ENCODE data around the gene MMEL1. TPM values are rescaled to one million over a fixed set of nuclear protein-coding genes. Genes with fewer than 3 reads are reported as not detected.

MMEL1 gene
- total and polyA plus RNA-seq, 2 of the 13 experiments (the other 11 are each of a cell fraction or from before 2014, with no cell fraction given) = 0.48 TPM; not detected in 1

DNA sequence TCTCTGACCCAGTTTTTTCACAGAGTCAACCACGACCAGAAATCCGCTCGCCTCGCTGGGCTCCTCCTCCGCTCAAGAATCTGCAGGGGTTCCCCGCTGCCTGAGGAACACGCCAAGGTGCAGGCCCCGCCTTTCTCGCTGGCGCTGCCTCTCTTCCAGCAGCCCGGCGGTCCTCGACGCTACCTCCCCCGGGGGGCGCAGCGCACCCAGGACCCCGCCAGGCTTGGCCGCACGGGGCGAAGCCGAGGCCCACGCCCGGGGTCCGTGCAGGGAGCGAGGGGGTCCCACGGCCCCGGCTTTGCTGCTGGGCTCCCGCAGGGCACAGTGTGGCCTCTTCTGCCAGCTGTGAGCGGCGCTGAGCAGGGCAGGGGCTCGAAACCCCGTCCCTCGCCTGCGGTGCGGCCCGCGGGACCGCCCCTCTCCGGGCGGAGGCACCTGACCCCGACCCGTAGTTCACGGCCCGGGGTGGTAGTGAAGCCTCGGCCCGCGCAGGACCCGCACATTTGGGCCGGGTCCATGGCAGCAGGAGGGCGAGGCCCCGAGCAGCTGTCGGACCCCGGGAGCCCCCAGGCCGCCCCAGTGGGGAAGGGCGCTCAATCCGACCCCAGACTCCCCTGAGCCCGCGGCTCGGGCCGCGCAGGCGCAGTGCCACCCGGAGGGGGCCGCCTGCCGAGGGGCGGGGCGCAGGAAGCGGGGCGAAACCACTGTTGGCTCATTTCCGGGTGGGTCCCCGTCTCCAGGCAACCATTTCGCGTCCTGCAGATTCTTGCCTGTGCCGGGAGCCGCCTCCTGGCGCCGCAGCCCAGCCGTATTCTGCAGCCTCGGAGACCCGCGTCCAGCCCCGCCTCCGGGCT lies 10.0 kb upstream of the MMEL1 start (continued):
- TF ChIP-seq SRSF4 (IDR thresholded peaks at IDR 0.05; ENCODE audit: low read depth, low read length, poor library complexity, severe bottlenecking) (no peak), PHF20 (CRISPR knock-in tag; IDR thresholded peaks at IDR 0.05) (0 out of 2 replicates have a peak, but pooled peaks have one; percentile 17), KAT8 (CRISPR knock-in tag; IDR thresholded peaks at IDR 0.05) (0 out of 2 replicates have a peak, but pooled peaks have one; percentile 42), KDM3A (CRISPR knock-in tag; IDR thresholded peaks at IDR 0.05; ENCODE audit: low read depth) (peak; percentile 66; the same call in 1 of the 2 replicates), ELF4 (CRISPR knock-in tag; IDR thresholded peaks at IDR 0.05; ENCODE audit: borderline replicate concordance) (no peak), ZNF557 (CRISPR knock-in tag; IDR thresholded peaks at IDR 0.05) (no peak), HOXD1 (CRISPR knock-in tag; IDR thresholded peaks at IDR 0.05) (0 out of 2 replicates have a peak, but pooled peaks have one; percentile 42), ZFX (CRISPR knock-in tag; IDR thresholded peaks at IDR 0.05; ENCODE audit: low read depth) (peak; percentile 82), ZFP36L1 (CRISPR knock-in tag; IDR thresholded peaks at IDR 0.05) (no peak)

DNA sequence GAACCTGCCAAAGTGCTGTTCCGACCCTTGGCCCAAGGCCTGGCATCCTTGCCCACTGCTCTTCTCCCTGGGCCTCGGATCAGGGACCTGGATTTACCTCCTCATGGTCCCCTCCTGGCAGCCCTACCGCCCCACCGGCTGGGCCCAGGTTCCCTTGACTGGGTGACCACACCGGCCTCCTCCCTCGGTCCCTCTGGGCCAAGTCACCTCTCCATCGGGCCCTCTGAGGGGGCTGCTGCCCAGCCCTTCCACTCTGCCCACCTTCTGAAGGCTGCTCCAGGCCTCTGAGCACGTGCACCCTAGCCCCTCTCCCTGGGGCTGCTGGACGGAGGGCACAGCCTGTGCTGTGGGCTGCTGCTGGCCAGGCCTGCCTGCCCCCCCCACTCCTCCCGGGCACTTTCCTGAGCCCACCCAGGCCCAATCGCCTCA lies 9.3 kb upstream of the MMEL1 start:
- peak overlapping the region; percentile 70 to 81 (median 74) for H3K4me3 ChIP-seq (replicated peaks in 1 of 3; ENCODE audit: insufficient read depth in 1 of 3, low read depth in 2 of 3, low read length in 3 of 3)
- 13% methylated on average over 5 of the region's 11 CpGs for WGBS (ENCODE audit: low lambda C conversion rate)
- peak overlapping the region; percentile 57 for H3K27ac ChIP-seq (ENCODE audit: extremely low read length, insufficient read depth, low read length)
- H3K36me3 ChIP-seq (replicated peaks in 1 of 2; ENCODE audit: control insufficient read depth in 1 of 2, insufficient read depth in 2 of 2, low read length in 2 of 2) = no peaks in the 10 kb centered on the region
- ChIA-PET CTCF (ENCODE audit: low intra/inter-chr PET ratio, low total read pairs) (no interaction called here), POLR2A (no interaction called here)
- FAIRE-seq (no peak), ATAC-seq (peak; percentile 37), DNase-seq (ENCODE audit: low spot score) (no peak)
- intact Hi-C loops (cut with micrococcal nuclease; ENCODE audit: unreplicated experiment) (loop anchor here (2.0 kb wide), 1 partner anchor 229 kb away; the partner anchor contains the start of gene PEX10), in situ Hi-C loops (cut with HindIII; ENCODE audit: extremely low pct_ligation_motif_present, low pct_unique_long_range_greater_than_20kb) (no loop called here)
- H3K4me2 ChIP-seq (ENCODE audit: low read depth, low read length) = peak overlapping the region; percentile 82
- no peaks in the 10 kb centered on the region for H4K20me1 ChIP-seq (ENCODE audit: insufficient read depth, low read length)
- H2AFZ ChIP-seq (ENCODE audit: low read length) = no peak overlapping the region
- TSS peak; percentile 52 for BruUV-seq (replicated peaks)
- H3K27me3 ChIP-seq (ENCODE audit: control insufficient read depth in 1 of 2, insufficient read depth in 2 of 2, low read length in 2 of 2) = peaks cover 2 to 10% of the 10 kb centered on the region in 2 experiments; a peak in 3 of 5 replicates
- H3K9ac ChIP-seq (ENCODE audit: insufficient read depth, low read depth, low read length) = peak overlapping the region; percentile 76
- peaks cover 9% of the 10 kb centered on the region for H3K9me3 ChIP-seq (ENCODE audit: low read length)
- peaks cover 6% of the 10 kb centered on the region; the same call in 1 of the 2 replicates for H3K4me1 ChIP-seq (ENCODE audit: insufficient read depth, low read length)
- peaks cover 3% of the 10 kb centered on the region for H3K79me2 ChIP-seq (ENCODE audit: insufficient read depth, low read length)
- TF ChIP-seq ZNF777 (CRISPR knock-in tag; IDR thresholded peaks at IDR 0.05) (peak; percentile 34; the same call in 1 of the 2 replicates), MYC (CRISPR knock-in tag; IDR thresholded peaks at IDR 0.05; ENCODE audit: borderline replicate concordance) (peak; percentile 46; the same call in 1 of the 2 replicates), ZNF572 (CRISPR knock-in tag; IDR thresholded peaks at IDR 0.05) (peak; percentile 65; the same call in 1 of the 2 replicates), HNRNPL (IDR thresholded peaks at IDR 0.05; ENCODE audit: low read depth, low read length) (peak; percentile 38; the same call in 1 of the 2 replicates), ETV6 (CRISPR knock-in tag; conservative IDR thresholded peaks at IDR 0.05) (no peak), GTF2F1 (IDR thresholded peaks at IDR 0.05; ENCODE audit: low read length) (no peak), ZSCAN22 (CRISPR knock-in tag; IDR thresholded peaks at IDR 0.05) (0 out of 2 replicates have a peak, but pooled peaks have one; percentile 36), ZNF468 (CRISPR knock-in tag; IDR thresholded peaks at IDR 0.05) (peak; percentile 81; the same call in 1 of the 2 replicates), ZNF296 (CRISPR knock-in tag; conservative IDR thresholded peaks at IDR 0.05) (0 out of 2 replicates have a peak, but pooled peaks have one; percentile 28), POGZ (CRISPR knock-in tag; IDR thresholded peaks at IDR 0.05) (no peak), ZFY (CRISPR knock-in tag; IDR thresholded peaks at IDR 0.05) (no peak)
- TF ChIP-seq, protein P1, sequence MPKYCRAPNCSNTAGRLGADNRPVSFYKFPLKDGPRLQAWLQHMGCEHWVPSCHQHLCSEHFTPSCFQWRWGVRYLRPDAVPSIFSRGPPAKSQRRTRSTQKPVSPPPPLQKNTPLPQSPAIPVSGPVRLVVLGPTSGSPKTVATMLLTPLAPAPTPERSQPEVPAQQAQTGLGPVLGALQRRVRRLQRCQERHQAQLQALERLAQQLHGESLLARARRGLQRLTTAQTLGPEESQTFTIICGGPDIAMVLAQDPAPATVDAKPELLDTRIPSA (CRISPR knock-in tag; IDR thresholded peaks at IDR 0.05; ENCODE audit: borderline replicate concordance) = 0 out of 2 replicates have a peak, but pooled peaks have one; percentile 36
- TF ChIP-seq, protein P2, sequence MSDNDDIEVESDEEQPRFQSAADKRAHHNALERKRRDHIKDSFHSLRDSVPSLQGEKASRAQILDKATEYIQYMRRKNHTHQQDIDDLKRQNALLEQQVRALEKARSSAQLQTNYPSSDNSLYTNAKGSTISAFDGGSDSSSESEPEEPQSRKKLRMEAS (IDR thresholded peaks at IDR 0.05) = no peak

All from HepG2 (cell line).